Neural crest cell (in vitro differentiated cells): ENCODE measurements around the gene GFPT2. TPM values are rescaled to one million over a fixed set of nuclear protein-coding genes. Genes with fewer than 3 reads are reported as not detected.

ENCODE experiments used
- DNase-seq: peaks from one replicate; pipeline ENCODE4 v3.0.0; 2021; ENCODE audit warnings: low read depth, mixed read lengths, low spot score
- H3K27ac Mint-ChIP-seq: one replicate; pipeline ENCODE4 v1.8.0; 2021; ENCODE audit warnings: mild to moderate bottlenecking, mixed read lengths; ENCODE audit not compliant: unreplicated experiment
- H3K27me3 Mint-ChIP-seq: 2 replicates; pipeline ENCODE4 v1.8.0; 2021; ENCODE audit warnings: low read depth, mild to moderate bottlenecking, mixed read lengths
- H3K36me3 Mint-ChIP-seq: 2 replicates; pipeline ENCODE4 v1.8.0; 2021; ENCODE audit warnings: low read depth, mild to moderate bottlenecking, mixed read lengths
- H3K4me1 Mint-ChIP-seq: 2 replicates; pipeline ENCODE4 v1.8.0; 2021; ENCODE audit warnings: mixed read lengths
- H3K4me3 Mint-ChIP-seq: one replicate; pipeline ENCODE4 v1.8.0; 2021; ENCODE audit warnings: mild to moderate bottlenecking, mixed read lengths
- H3K9me3 Mint-ChIP-seq: 2 replicates; pipeline ENCODE4 v1.8.0; 2021; ENCODE audit warnings: mixed read lengths
- CTCF ChIP-seq: fragments of 200-600 bp; sonication (generic); conservative IDR thresholded peaks from 2 replicates; pipeline ENCODE4 v1.5.0; 2021; ENCODE audit warnings: antibody characterized with exemption, mild to moderate bottlenecking
- total RNA-seq: library from RNA; stranded (reverse); gene quantifications from 2 replicates; pipeline ENCODE4 v1.2.1, GENCODE V29; 2021

Gene GFPT2
- total RNA-seq, 1 donor from 2014 or later: 12.5 TPM

- Mint-ChIP-seq H3K27ac (no peak overlapping the region), H3K27me3 (peaks cover 9% of the 10 kb centered on the region), H3K9me3 (no peaks in the 10 kb centered on the region), H3K4me3 (no peak overlapping the region), H3K4me1 (peaks cover 17% of the 10 kb centered on the region), H3K36me3 (no peaks in the 10 kb centered on the region)
- no peak for TF ChIP-seq CTCF
- no peak for DNase-seq
Observed at GRCh38 chr5:180340856-180341255, 12.3 kb downstream of the GFPT2 start.

GRCh38 chr5:180339583-180340183, 13.5 kb downstream of the GFPT2 start:
- H3K36me3 Mint-ChIP-seq: no peaks in the 10 kb centered on the region
- peaks cover 17% of the 10 kb centered on the region for H3K4me1 Mint-ChIP-seq
- TF ChIP-seq CTCF: no peak
- no peak overlapping the region for H3K4me3 Mint-ChIP-seq
- no peak for DNase-seq
- peak overlapping the region; percentile 9 for H3K27ac Mint-ChIP-seq
- H3K27me3 Mint-ChIP-seq: peaks cover 9% of the 10 kb centered on the region
- no peaks in the 10 kb centered on the region for H3K9me3 Mint-ChIP-seq

- H3K9me3 Mint-ChIP-seq: no peaks in the 10 kb centered on the region
- no peak overlapping the region for H3K27ac Mint-ChIP-seq
- no peak for TF ChIP-seq CTCF
- no peak for DNase-seq
- H3K27me3 Mint-ChIP-seq: peaks cover 3% of the 10 kb centered on the region
- no peak overlapping the region for H3K4me3 Mint-ChIP-seq
- peaks cover 8% of the 10 kb centered on the region for H3K36me3 Mint-ChIP-seq
- peaks cover 7% of the 10 kb centered on the region for H3K4me1 Mint-ChIP-seq
Observed at GRCh38 chr5:180338001-180338707, 15.0 kb downstream of the GFPT2 start.

GRCh38 chr5:180336234-180337020, 16.7 kb downstream of the GFPT2 start:
- H3K9me3 Mint-ChIP-seq: no peaks in the 10 kb centered on the region
- TF ChIP-seq CTCF: no peak
- no peak overlapping the region for H3K4me3 Mint-ChIP-seq
- H3K4me1 Mint-ChIP-seq: peaks cover 3% of the 10 kb centered on the region
- H3K27me3 Mint-ChIP-seq: no peaks in the 10 kb centered on the region
- peaks cover 8% of the 10 kb centered on the region for H3K36me3 Mint-ChIP-seq
- H3K27ac Mint-ChIP-seq: no peak overlapping the region
- DNase-seq: no peak

GRCh38 chr5:180335614-180336233, 17.4 kb downstream of the GFPT2 start:
- Mint-ChIP-seq H3K9me3 (no peaks in the 10 kb centered on the region), H3K4me1 (peaks cover 5% of the 10 kb centered on the region), H3K4me3 (no peak overlapping the region), H3K27me3 (no peaks in the 10 kb centered on the region), H3K36me3 (peaks cover 8% of the 10 kb centered on the region), H3K27ac (peak overlapping the region; percentile 71)
- TF ChIP-seq CTCF: no peak
- no peak for DNase-seq
